RWPE1 (cell line): ENCODE data around the gene FXR1.
"Not testable (repeated sequence)": the region's sequence is repeated elsewhere in the genome, so short reads cannot be mapped to it uniquely, and the experiment has no call there.

Experiments used
- CTCF ChIA-PET: fragments of 350-600 bp; sonication (Branson Sonifier 250); formaldehyde crosslinking; extraction: SDS; loops from one replicate; lab custom pipeline; 2021; lab: Yijun Ruan, JAX
- POLR2A ChIA-PET: fragments of 400-600 bp; formaldehyde crosslinking; extraction: SDS; loops from one replicate; lab custom pipeline; 2020; ENCODE audit warnings: antibody characterized with exemption; ENCODE audit not compliant: low non-redundant PET; lab: Yijun Ruan, JAX
- DNase-seq: peaks from one replicate; pipeline ENCODE4 v3.0.0; 2012; ENCODE audit warnings: low spot score
- H3K27ac ChIP-seq: fragments of 450-650 bp; 2 replicates; pipeline ENCODE4 v1.5.1; 2017
- TF ChIP-seq, protein P1 (sequence below): fragments of 450-650 bp; conservative IDR thresholded peaks from 2 replicates; pipeline ENCODE4 v1.5.1; 2017; ENCODE audit warnings: low read depth, mild to moderate bottlenecking

FXR1 gene

DNA sequence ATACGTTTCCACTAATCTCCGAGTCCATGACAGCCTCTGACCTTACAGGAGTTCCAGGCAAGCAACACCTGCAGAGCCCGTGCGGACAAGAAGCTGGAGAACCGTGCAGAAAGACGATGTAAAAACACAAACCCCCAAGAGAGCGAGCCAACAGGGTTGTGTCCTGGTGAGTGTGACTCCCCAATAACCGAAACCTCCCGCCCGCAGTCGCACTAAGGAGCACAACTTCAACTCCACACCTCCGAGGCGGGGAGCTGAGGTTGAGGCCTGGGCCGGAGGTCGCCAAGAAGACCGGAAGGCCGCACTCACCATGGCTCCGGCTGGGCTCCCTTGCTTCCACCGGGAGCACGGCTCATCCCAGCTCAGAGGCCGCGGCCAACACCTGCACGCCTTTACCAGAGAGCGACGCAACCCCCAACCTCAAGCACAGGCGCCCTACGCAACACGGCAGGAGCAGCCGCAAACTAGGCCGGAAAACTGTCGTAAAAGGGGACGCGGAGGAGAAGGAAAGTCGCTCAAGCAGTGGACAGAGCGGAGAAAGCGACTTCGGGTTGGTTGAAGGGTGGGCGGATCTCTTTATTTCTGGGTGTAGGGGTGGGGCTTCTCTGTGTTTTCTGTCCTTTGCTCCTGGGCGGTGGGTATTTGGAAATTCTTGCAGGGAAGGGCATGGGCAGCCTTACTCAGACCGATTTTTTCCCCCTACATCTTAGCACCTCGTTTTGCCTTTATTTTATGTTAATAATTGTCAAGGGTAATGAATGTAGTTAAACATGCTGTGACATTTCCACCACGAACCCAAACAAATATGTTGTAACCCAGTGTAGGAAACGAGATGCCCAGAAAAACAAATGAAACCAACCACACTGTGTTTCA is 77.1 kb downstream of the FXR1 start, which contains the start of gene DNAJC19:
DNAJC19 (minus strand) TSS at position 446 of the 873 bp plus-strand sequence; CDS start at position 312, 134 bp downstream.
- TF ChIP-seq, protein P1, sequence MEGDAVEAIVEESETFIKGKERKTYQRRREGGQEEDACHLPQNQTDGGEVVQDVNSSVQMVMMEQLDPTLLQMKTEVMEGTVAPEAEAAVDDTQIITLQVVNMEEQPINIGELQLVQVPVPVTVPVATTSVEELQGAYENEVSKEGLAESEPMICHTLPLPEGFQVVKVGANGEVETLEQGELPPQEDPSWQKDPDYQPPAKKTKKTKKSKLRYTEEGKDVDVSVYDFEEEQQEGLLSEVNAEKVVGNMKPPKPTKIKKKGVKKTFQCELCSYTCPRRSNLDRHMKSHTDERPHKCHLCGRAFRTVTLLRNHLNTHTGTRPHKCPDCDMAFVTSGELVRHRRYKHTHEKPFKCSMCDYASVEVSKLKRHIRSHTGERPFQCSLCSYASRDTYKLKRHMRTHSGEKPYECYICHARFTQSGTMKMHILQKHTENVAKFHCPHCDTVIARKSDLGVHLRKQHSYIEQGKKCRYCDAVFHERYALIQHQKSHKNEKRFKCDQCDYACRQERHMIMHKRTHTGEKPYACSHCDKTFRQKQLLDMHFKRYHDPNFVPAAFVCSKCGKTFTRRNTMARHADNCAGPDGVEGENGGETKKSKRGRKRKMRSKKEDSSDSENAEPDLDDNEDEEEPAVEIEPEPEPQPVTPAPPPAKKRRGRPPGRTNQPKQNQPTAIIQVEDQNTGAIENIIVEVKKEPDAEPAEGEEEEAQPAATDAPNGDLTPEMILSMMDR = no peak
- POLR2A ChIA-PET = no interaction called here
- CTCF ChIA-PET = interaction anchor here (0.6 kb wide), 1 partner anchor 45 kb away, joined by 4 read pairs; no protein-coding TSS in a partner anchor
- DNase-seq = peak; percentile 90
- H3K27ac ChIP-seq = peak within 1 kb of the TSS; percentile 89

DNA sequence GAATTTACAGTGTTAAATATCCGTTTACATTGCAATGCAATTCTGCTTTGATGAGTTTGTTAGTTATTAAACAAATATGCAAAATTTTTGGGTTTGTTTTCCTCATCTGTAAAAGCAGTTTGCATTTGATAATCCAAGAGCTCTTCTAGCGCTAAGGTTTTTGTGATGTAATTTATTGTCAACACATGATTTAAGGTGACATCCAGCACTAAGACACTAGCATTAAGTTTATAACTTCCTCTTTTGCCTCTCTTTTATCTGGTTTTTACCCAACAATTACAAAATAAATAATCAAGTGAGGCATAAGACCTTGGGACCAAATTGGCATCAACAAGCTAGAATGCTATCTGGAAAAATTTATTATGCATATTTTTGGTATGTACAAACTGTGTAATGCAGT is 78.0 kb downstream of the FXR1 start:
- ChIA-PET CTCF (no interaction called here), POLR2A (no interaction called here)
- TF ChIP-seq, protein P1 = no peak

DNA sequence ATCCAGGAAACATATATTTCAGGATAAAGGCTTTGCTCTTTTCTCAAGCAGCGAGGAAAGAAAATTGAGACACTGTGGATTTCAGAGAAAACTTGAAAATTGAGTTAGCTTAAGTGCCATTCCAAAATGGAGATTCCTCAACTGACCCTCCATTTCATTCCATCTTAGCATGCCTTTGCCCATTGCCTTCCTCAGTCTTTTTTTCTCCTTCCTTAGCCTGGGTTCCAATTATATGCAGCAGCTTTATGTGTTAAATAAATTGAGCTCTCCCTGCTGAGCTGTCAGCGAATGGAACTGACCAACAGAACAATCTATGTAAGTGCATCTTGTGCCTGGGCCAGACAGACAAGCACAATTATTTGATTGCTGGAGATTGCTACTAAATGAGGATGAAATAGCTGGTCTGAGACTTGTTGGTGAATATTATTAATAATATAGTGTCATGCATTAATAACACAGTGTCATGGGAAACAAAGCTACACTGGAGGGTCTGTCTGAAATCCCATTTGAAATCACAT is 84.0 kb downstream of the FXR1 start:
- no peak overlapping the region for H3K27ac ChIP-seq
- TF ChIP-seq, protein P1 = no peak
- no peak for DNase-seq
- CTCF ChIA-PET = no interaction called here
- POLR2A ChIA-PET = no interaction called here

More for the DNA sequence above, 78.0 kb downstream of the FXR1 start:
- no peak for DNase-seq
- H3K27ac ChIP-seq = no peak overlapping the region

DNA sequence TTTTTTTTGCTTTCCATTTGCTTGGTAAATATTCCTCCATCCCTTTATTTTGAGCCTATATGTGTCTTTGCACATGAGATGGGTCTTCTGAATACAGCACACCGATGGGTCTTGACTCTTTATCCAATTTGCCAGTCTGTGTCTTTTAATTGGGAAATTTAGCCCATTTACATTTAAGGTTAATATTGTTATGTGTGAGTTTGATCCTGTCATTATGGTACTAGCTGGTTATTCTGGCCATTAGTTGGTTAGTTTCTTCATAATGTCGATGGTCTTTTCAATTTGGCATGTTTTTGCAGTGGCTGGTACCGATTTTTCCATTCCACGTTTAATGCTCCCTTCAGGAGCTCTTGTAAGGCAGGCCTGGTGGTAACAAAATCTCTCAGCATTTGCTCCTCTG is 89.9 kb downstream of the FXR1 start:
- H3K27ac ChIP-seq, DNase-seq, POLR2A ChIA-PET, CTCF ChIA-PET: not testable (repeated sequence)

DNA sequence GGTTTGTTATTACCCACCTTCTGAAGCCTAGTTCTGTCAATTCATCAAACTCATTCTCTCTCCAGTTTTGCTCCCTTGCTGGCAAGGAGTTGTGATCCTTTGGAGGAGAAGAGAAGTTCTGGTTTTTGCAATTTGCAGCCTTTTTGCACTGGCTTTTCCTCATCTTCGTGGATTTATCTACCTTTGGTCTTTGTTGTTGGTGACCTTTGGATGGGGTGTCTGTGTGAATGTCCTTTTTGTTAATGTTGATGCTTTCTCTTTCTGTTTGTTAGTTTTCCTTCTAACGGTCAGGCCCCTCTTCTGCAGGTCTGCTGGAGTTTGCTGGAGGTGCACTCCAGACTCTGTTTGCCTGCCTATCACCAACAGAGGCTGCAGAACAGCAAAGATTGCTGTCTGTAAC is 91.0 kb downstream of the FXR1 start:
- POLR2A ChIA-PET, H3K27ac ChIP-seq, DNase-seq, CTCF ChIA-PET: not testable (repeated sequence)

DNA sequence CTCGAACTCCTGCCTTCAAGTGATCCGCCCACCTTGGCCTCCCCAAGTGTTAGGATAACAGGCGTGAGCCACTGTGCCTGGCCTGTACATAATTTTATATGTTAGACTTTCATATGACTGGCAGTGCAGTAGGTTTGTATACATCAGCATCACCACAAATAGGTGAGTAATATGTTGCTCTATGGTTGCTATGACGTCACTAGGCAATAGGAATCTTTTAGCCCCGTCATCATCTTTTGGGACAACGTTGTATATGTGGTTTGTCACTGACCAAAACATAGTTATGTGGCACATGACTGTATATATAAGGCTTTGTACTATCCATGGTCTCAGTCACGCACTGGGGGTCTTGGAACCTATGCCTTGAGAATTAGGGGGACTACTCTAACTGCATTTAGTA is 94.1 kb downstream of the FXR1 start:
- ChIA-PET CTCF (no interaction called here), POLR2A (no interaction called here)
- TF ChIP-seq, protein P1 = no peak

DNA sequence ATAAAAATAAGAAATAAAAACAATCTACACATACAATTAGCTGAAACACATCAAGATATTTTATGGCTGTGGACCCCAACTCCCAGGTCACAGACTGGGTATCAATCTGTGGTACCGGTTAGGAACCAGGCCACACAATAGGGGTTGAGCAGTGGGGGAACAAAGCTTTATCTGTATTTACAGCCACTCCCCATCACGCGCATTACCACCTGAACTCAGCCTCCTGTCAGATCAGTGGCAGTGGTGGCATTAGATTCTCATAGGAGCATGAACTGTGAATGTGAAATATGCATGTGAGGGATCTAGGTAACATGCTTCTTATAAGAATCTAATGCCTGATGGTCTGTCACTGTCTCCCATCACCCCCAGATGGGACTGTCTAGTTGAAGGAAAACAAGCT is 94.8 kb downstream of the FXR1 start:
- H3K27ac ChIP-seq = no peak overlapping the region
- POLR2A ChIA-PET = no interaction called here
- TF ChIP-seq, protein P1 = no peak
- DNase-seq = no peak
- CTCF ChIA-PET = no interaction called here

More for the DNA sequence above, 94.1 kb downstream of the FXR1 start:
- DNase-seq = no peak
- H3K27ac ChIP-seq = no peak overlapping the region
